GM12878 (cell line): Measurements from ENCODE around the gene STAT5B. TPM values are rescaled to one million over a fixed set of nuclear protein-coding genes. Genes with fewer than 3 reads are reported as not detected.

ENCODE experiments used
- ATAC-seq: fragments of 200-7000 bp; cut with Tn5 transposase; 3 replicates; pipeline ENCODE4 v1.9.1; 2020; ENCODE audit warnings: mild to moderate bottlenecking, moderate library complexity
- BruUV-seq: library from RNA; stranded (reverse); fragments of 400-500 nt; replicated peaks from 2 replicates; lab custom pipeline; 2021; lab: Mats Ljungman, UMichigan
- CTCF ChIA-PET: fragments of 300-600 bp; sonication (Branson Sonifier 250); formaldehyde crosslinking; extraction: SDS; loops from one replicate; lab custom pipeline; 2021; ENCODE audit warnings: inconsistent platforms; lab: Yijun Ruan, JAX
- POLR2A ChIA-PET: fragments of 350-600 bp; formaldehyde crosslinking; extraction: SDS; loops from one replicate; lab custom pipeline; 2021; ENCODE audit warnings: inconsistent platforms; lab: Charles Lee
- RAD21 ChIA-PET: fragments of 300-600 bp; sonication (Branson Sonifier 250); formaldehyde crosslinking; loops from one replicate; lab custom pipeline; 2023; ENCODE audit warnings: antibody characterized with exemption; ENCODE audit not compliant: unreplicated experiment; lab: Charles Lee
- SMC1A ChIA-PET: fragments of 300-600 bp; sonication (Branson Sonifier 250); formaldehyde crosslinking; loops from one replicate; lab custom pipeline; 2023; ENCODE audit not compliant: unreplicated experiment, uncharacterized antibody; lab: Charles Lee
- DNase-seq: peaks from one replicate; pipeline ENCODE4 v3.0.0-alpha.2; 2011; ENCODE audit warnings: low read depth, low spot score
- FAIRE-seq: peaks from 3 replicates; lab custom pipeline; 2011; peaks lifted over from hg19 to GRCh38; lab: Jason Lieb, UNC
- H2AFZ ChIP-seq: 2 replicates; pipeline ENCODE4 v1.6.0; 2011; ENCODE audit warnings: low read depth, low read length, control low read depth; ENCODE audit not compliant: control insufficient read depth
- H3K27ac ChIP-seq: 2 replicates; pipeline ENCODE4 v1.5.1; 2011; ENCODE audit warnings: control low read depth; ENCODE audit not compliant: control insufficient read depth, insufficient read depth
- H3K27me3 ChIP-seq, 2 experiments: replicated peaks in 1 of 2; 2 replicates each; pipeline versions ENCODE4 v1.6.0 to v1.6.1; 2011; ENCODE audit warnings: low read length in 1 of 2; ENCODE audit not compliant: control insufficient read depth in 2 of 2, insufficient read depth in 2 of 2
- H3K36me3 ChIP-seq, 2 experiments: 2 replicates each; pipeline ENCODE4 v1.5.1; 2011; ENCODE audit warnings: low read length in 1 of 2; ENCODE audit not compliant: control insufficient read depth in 2 of 2, insufficient read depth in 2 of 2
- H3K4me1 ChIP-seq: 2 replicates; pipeline ENCODE4 v1.6.1; 2011; ENCODE audit warnings: mild to moderate bottlenecking, low read length, moderate library complexity, mixed read lengths; ENCODE audit not compliant: control insufficient read depth, insufficient read depth
- H3K4me2 ChIP-seq: 2 replicates; pipeline ENCODE4 v1.6.0; 2011; ENCODE audit warnings: control low read depth; ENCODE audit not compliant: control insufficient read depth, insufficient read depth
- H3K4me3 ChIP-seq: fragments of 200-600 bp; sonication (generic); 2 replicates; pipeline ENCODE4 v1.5.1; 2016
- H3K79me2 ChIP-seq: 2 replicates; pipeline ENCODE4 v1.6.0; 2011; ENCODE audit warnings: low read length; ENCODE audit not compliant: control insufficient read depth, insufficient read depth
- H3K9ac ChIP-seq: 2 replicates; pipeline ENCODE4 v1.8.0; 2011; ENCODE audit warnings: low read length, control low read depth, mixed read lengths; ENCODE audit not compliant: control insufficient read depth, insufficient read depth
- H3K9me3 ChIP-seq: replicated peaks from 3 replicates; pipeline ENCODE4 v1.5.1; 2011; ENCODE audit warnings: mild to moderate bottlenecking, low read length; ENCODE audit not compliant: control insufficient read depth, insufficient read depth
- H4K20me1 ChIP-seq: 2 replicates; pipeline ENCODE4 v1.6.0; 2011; ENCODE audit not compliant: control insufficient read depth, insufficient read depth
- BCL11A ChIP-seq: IDR thresholded peaks from 2 replicates; pipeline ENCODE4 v1.6.1; 2011; ENCODE audit warnings: low read depth, low read length
- CBFB ChIP-seq: IDR thresholded peaks from 2 replicates; pipeline ENCODE4 v1.6.1; 2016; ENCODE audit warnings: antibody characterized with exemption, low read depth
- CTCF ChIP-seq, 3 experiments: IDR thresholded peaks in 2 of 3; conservative IDR thresholded peaks in 1 of 3; 2 replicates each; pipeline ENCODE4 v1.5.1; 2011; ENCODE audit warnings: low read depth in 3 of 3, low read length in 3 of 3, mild to moderate bottlenecking in 3 of 3, control low read depth in 2 of 3, moderate library complexity in 2 of 3, inconsistent platforms in 1 of 3, mixed read lengths in 1 of 3; ENCODE audit not compliant: control insufficient read depth in 2 of 3, insufficient read depth in 1 of 3; ENCODE audit errors: extremely low read depth in 1 of 3
- E4F1 ChIP-seq: fragments of 450-650 bp; IDR thresholded peaks from 2 replicates; pipeline ENCODE4 v1.6.1; 2018; ENCODE audit warnings: borderline replicate concordance, mild to moderate bottlenecking; ENCODE audit not compliant: partially characterized antibody
- EP300 ChIP-seq, 2 experiments: fragments of 150-350 bp in 1 of 2; IDR thresholded peaks; 2 replicates each; pipeline ENCODE4 v1.6.1; 2011 to 2012; ENCODE audit warnings: low read depth in 2 of 2, low read length in 2 of 2, borderline replicate concordance in 1 of 2, improper control_type of control experiment in 1 of 2, inconsistent platforms in 1 of 2; ENCODE audit not compliant: control insufficient read depth in 1 of 2
- GATAD2B ChIP-seq: fragments of 450-650 bp; conservative IDR thresholded peaks from 2 replicates; pipeline ENCODE4 v1.6.1; 2017; ENCODE audit warnings: low read depth, mild to moderate bottlenecking, moderate library complexity
- IKZF1 ChIP-seq: fragments of 450-650 bp; conservative IDR thresholded peaks from 2 replicates; pipeline ENCODE4 v1.6.1; 2017; ENCODE audit warnings: antibody characterized with exemption, mild to moderate bottlenecking
- IRF5 ChIP-seq: fragments of 450-650 bp; IDR thresholded peaks from 2 replicates; pipeline ENCODE4 v1.6.1; 2017; ENCODE audit warnings: borderline replicate concordance
- MAX ChIP-seq: IDR thresholded peaks from 2 replicates; pipeline ENCODE4 v1.6.1; 2012; ENCODE audit warnings: low read depth, low read length, improper control_type of control experiment
- NFXL1 ChIP-seq: fragments of 450-650 bp; IDR thresholded peaks from 2 replicates; pipeline ENCODE4 v1.6.1; 2017; ENCODE audit warnings: antibody characterized with exemption, mild to moderate bottlenecking, borderline replicate concordance
- NFYB ChIP-seq: IDR thresholded peaks from 2 replicates; pipeline ENCODE4 v1.6.1; 2011; ENCODE audit warnings: low read depth, mild to moderate bottlenecking, low read length, improper control_type of control experiment, moderate library complexity; ENCODE audit not compliant: insufficient read depth
- PML ChIP-seq: IDR thresholded peaks from 2 replicates; pipeline ENCODE4 v1.6.1; 2012; ENCODE audit warnings: low read length, inconsistent platforms
- POLR2A ChIP-seq: IDR thresholded peaks from 2 replicates; pipeline ENCODE4 v1.6.1; 2011; ENCODE audit warnings: low read depth, mild to moderate bottlenecking, low read length
- SIX5 ChIP-seq: IDR thresholded peaks from 2 replicates; pipeline ENCODE4 v1.6.1; 2011; ENCODE audit warnings: mild to moderate bottlenecking, low read depth, low read length, moderate library complexity; ENCODE audit not compliant: severe bottlenecking
- TCF12 ChIP-seq: IDR thresholded peaks from 2 replicates; pipeline ENCODE4 v1.6.1; 2011; ENCODE audit warnings: low read depth, mild to moderate bottlenecking, low read length
- USF2 ChIP-seq: IDR thresholded peaks from 2 replicates; pipeline ENCODE4 v1.6.1; 2011; ENCODE audit warnings: low read depth, low read length, improper control_type of control experiment, borderline replicate concordance
- ZNF217 ChIP-seq: fragments of 450-650 bp; IDR thresholded peaks from 2 replicates; pipeline ENCODE4 v1.6.1; 2017; ENCODE audit warnings: antibody characterized with exemption, mild to moderate bottlenecking
- WGBS: methylation state at CpG from one replicate; pipeline ENCODE4 v1.1.6; 2016; ENCODE audit warnings: low lambda C conversion rate; ENCODE audit not compliant: insufficient replicate concordance, insufficient coverage; ENCODE audit errors: missing lambda C conversion rate; 5-methylcytosine and 5-hydroxymethylcytosine counted together
- in situ Hi-C: fragments of 300-500 bp; cut with MboI; formaldehyde crosslinking; loops from 9 replicates; pipeline ENCODE4 v1.14.3; 2018; ENCODE audit warnings: mixed read lengths
- intact Hi-C: fragments of 100-400 bp; cut with micrococcal nuclease; formaldehyde crosslinking; loops from one replicate; pipeline ENCODE4 v1.14.2; 2022; ENCODE audit not compliant: unreplicated experiment
- polyA plus RNA-seq, 11 experiments: library from polyadenylated mRNA; depleted of rRNA in 4 of 11; unstranded in 6 of 11; stranded (reverse) in 5 of 11; fragments of >200 nt; fragmentation: Nextera tagmentation in 4 of 11; fragmentation: Illumina TruSeq in 1 of 11; extraction: Ambion mirVana in 4 of 11; extraction: Trizol in 1 of 11; gene quantifications; 1 replicate in 1 of 11; 2 replicates in 10 of 11; pipeline versions ENCODE4 v1.2.1 to v1.2.3, GENCODE V29; 2011 to 2016; ENCODE audit warnings: inconsistent platforms in 2 of 11, missing spikeins in 2 of 11, low read depth in 1 of 11
- total RNA-seq, 4 experiments: library from RNA; depleted of rRNA in 3 of 4; stranded (reverse); fragments of >200 nt in 3 of 4; fragmentation: Illumina TruSeq in 1 of 4; extraction: Trizol in 1 of 4; gene quantifications; 2 replicates each; pipeline versions ENCODE4 v1.2.1 to v1.2.3, GENCODE V29; 2013 to 2021

STAT5B gene
- total and polyA plus RNA-seq, 10 of the 15 experiments (the other 5 are each of a cell fraction or from before 2014, with no cell fraction given) = 11.0 to 69.6 (median 46.7) TPM

GRCh38 chr17:42255445-42255844 is 20.7 kb downstream of the STAT5B start:
- BruUV-seq = no TSS peak

More at GRCh38 chr17:42255445-42255844, 20.7 kb downstream of the STAT5B start:
- Histone ChIP-seq H3K27me3 (no peaks in the 10 kb centered on the region), H2AFZ (no peak overlapping the region), H3K9ac (no peak overlapping the region), H3K9me3 (no peaks in the 10 kb centered on the region), H3K79me2 (peaks cover under 1% of the 10 kb centered on the region), H4K20me1 (no peaks in the 10 kb centered on the region), H3K4me2 (no peak overlapping the region), H3K4me3 (no peak overlapping the region), H3K27ac (no peak overlapping the region), H3K36me3 (no peaks in the 10 kb centered on the region), H3K4me1 (peaks cover 7% of the 10 kb centered on the region)
- ChIA-PET POLR2A (no interaction called here), RAD21 (no interaction called here), CTCF (no interaction called here), SMC1A (interaction anchor here (0.7 to 1.0 kb wide), 2 partner anchors 12 to 14 kb away, joined by 3 read pairs; no protein-coding TSS in a partner anchor)
- WGBS = 98% methylated on average over 8 of the region's 8 CpGs
- TF ChIP-seq PML (no peak), SIX5 (no peak), E4F1 (no peak), POLR2A (no peak), IRF5 (no peak), ZNF217 (no peak), GATAD2B (no peak), TCF12 (no peak), NFXL1 (no peak), BCL11A (no peak), EP300 (IDR thresholded peaks at IDR 0.05; ENCODE audit: borderline replicate concordance in 1 of 2, control insufficient read depth in 1 of 2, low read depth in 2 of 2, low read length in 2 of 2) (no peak), IKZF1 (no peak), USF2 (no peak), NFYB (no peak), CBFB (no peak), CTCF (IDR thresholded peaks at IDR 0.05 in 2 of 3, conservative IDR thresholded peaks at IDR 0.05 in 1 of 3; ENCODE audit: control insufficient read depth in 2 of 3, extremely low read depth in 1 of 3, insufficient read depth in 1 of 3, low read depth in 3 of 3, low read length in 3 of 3) (no peak), MAX (no peak)
- FAIRE-seq = no peak
- ATAC-seq = no peak
- intact Hi-C loops (no loop called here), in situ Hi-C loops (no loop called here)
- DNase-seq = no peak
